LHCN-M2 (cell line): Measurements from ENCODE around the gene METAP1D. TPM values are rescaled to one million over a fixed set of nuclear protein-coding genes. Genes with fewer than 3 reads are reported as not detected.

Experiments used
- DNase-seq: peaks from one replicate; pipeline ENCODE4 v3.0.0-alpha.2; 2012; ENCODE audit warnings: low read depth
- total RNA-seq: library from RNA; depleted of rRNA; stranded (reverse); fragments of >200 nt; gene quantifications from 2 replicates; pipeline ENCODE4 v1.2.3, GENCODE V29; 2014

The METAP1D gene
- total RNA-seq, 1 experiment from 2014 or later, result 8.2 TPM

DNA sequence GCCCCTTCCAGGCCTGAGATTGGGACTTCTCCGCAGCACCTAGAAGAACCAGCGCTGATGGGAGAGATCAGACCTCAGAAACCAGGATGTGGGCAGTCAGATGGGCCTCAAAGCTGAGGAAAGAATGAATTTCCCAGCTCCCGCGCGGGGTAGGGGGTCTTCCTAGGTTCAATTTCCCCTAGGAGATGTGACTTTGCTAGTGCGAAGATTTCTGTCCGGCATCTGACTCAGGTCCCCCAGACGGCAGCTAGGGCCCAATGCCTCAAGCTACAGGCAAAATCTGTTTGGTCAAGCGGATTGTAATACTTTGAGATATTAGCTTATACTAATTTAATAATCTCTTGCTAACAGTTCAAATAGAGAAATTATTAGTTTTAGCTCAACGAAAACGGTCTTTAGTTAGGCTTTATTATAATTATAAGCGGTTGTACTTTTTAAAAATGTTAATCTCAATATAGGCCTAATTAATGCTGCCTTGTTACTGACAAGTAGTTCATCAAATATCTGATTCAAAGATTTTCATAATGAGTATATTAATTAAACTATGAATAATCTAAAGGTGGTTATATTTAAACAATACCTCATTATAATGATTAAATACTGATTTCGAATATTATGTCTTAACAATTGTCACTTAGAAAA is 91.4 kb downstream of the METAP1D start:
- DNase-seq, result no peak

DNA sequence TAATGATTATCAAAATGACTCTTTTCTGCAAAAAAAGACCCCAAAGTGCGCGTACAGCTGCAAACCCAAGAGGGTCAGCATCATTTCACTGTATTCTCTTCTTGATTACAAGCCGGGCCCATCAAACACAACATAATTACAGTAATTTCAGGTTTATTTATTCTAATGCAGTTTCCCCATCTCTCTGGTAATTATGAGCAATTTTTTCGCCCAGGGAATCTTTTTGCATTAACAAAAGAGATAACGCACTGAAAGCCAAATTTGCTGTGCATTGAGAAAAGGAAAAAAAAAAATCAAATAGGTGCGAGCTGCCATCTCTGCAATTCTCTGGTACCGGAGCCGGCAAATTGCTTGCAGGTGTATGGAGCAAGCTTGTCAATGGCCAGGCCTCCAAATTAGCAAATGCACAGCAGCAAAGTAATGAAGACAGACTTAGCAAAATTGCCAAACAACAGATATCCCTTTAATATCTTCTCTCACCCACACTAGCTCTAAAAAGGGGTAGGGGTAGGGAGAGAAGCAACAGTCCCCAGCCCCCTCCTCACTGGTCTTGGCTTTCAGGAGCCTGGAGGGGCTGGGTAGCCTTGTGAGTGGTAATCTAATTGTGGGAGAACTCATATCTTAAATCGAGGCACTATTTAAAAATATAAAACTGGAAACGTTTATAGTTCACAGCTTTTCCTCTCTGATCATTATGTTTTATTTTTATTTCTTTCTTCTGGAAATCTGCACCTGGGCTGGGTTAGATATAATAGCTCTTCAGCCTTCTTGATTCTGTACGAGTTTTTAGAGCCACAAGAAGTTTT is 92.2 kb downstream of the METAP1D start:
- no peak for DNase-seq

DNA sequence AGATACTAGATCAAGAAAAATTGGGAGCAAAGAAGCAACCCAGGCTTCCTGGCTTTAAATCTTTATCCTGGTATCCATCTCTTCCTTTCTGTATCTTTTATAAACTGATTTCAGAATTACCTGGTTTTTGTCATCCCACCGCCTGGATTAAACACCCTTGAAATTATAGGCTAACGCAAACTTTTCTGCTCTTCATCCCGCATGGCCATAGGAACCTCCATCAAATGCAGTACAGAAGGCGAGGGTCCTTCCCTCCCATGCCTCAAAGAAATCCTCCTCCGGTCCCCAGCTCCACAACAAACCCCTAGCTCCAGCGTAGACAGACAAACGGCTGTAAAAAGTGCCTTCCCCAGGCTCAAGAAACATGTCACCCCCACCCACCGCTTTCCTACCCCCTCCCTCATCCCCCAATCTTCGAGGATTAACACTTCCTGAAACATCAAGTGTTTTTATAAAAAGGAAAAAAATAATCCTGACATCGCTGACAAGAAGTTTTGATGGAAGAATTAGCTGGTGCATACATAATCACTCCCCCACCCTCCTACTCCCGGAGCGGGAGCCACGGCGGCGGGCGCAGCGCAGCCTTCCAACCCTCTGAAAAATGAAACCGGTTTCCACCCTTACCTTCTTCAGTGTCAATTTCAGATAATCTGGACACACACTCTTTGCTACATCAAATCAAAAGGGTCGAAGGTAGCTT is 93.1 kb downstream of the METAP1D start:
- DNase-seq, result no peak

DNA sequence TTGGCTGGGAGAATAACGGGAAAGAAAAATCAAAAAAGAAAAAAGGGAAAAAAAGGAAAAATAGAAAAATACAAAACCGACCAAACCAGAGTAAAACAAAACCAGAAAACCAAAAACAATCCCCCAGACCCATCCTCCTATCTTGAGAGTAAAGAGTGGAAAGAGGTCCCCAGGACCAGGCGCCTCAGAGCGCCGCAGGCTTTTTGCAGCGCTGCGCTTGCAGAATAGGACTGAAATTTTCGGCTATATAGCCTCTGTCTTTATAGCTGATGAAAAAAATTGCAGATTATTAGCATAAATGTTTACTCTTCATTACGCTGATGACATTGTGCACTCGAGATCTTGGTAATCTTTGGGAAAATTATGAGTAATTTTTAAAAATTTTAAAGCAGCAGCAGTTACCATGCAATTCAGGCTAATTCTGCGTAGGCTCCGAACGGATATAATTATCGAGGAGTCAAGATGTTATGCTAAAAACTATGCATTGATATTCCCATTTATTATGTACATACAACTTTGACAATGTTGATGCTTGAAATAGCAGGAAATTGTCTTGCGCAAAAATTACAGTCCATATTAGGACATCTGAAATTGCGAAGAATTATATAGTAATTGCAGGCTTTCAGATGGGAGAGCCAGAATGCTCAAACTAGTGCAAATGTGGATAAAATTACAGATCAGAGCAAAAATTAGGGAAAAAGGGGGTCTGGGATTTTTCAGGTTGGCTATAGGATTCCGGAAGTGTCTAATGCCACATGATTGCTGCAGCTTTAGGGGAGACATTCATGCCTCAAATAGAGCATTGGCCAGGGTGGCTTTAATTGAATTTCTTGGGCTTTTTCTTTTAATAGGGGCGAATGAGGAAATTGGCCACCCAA is 93.9 kb downstream of the METAP1D start:
- no peak for DNase-seq

DNA sequence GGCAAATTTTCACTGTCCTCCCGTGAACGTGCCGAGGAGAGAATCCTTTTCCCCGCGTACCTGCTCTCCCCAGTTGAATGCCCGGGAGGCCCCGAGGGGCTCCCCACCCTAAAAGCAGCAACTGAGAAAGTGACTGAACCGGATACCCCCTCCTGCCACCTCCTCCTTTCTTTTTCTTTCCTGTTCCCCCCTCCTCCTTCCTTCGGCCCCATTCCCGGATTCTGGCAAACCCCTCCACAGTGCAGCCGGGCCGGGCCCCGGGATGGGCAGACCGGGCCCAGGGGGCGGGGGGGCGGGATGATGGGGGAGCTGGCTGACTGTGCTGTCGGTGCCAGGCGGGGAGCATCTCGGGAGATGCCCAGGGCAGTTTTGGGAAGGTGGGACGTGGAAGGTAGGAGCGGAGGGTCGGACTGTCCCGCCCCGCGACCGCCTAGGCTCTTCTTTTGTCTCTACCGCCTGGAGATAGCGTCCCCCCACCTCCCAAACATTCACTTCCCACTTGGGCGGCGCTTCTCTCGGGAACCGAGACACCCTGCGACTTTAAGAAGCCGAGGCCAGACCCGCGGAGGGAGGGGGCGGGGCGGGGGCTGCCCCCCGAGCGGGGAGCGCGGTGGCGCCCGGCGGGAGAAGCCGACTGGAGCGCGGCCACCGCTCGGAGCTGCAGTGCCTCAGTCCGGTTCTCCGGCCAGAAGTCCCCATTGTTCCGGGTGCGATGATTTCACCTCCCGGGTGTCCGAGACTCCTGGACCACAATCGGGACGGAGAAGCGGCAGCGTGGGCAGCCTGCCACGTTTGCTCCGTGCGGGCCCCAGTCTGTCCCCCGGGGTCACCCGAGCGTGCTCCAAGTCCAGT is 94.8 kb downstream of the METAP1D start:
- DNase-seq, result peak; percentile 70

DNA sequence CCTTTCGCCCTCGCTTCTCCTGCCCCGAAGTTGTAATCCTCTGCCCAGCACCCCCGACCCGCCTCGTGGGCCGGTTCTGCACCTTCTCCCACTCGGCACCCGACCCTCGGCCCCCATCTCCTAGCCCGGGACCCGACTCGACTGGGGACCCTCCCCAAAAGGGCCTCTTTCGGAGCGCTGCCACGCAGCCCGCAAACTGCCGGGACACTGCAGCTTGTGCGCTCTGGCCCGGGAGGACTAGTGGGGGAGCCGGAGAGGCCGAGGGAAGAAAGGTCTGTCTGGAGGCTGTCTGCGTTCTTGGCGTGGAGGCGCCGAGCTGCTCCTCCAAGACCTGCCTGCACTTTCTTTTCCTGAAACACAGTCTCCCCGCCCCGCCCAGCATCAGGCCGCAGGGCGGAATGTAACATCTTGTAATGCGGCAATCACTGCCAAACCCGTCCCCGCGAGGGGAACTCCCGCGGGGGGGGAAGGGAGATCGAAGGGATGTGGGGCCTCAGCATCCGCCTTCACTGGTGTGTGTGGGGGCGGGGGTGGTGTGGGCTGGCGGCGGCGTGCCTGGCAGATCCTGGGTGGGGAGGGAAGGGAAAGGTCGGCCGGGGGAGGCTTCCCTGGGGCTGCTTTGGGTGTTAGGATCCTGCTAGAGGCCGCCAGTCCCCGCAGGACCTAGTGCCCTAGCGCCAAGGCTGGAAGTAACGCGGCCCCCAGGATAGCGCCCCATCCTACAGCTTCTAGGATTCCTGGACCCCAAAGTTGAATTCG is 95.6 kb downstream of the METAP1D start:
- peak; percentile 75 for DNase-seq

DNA sequence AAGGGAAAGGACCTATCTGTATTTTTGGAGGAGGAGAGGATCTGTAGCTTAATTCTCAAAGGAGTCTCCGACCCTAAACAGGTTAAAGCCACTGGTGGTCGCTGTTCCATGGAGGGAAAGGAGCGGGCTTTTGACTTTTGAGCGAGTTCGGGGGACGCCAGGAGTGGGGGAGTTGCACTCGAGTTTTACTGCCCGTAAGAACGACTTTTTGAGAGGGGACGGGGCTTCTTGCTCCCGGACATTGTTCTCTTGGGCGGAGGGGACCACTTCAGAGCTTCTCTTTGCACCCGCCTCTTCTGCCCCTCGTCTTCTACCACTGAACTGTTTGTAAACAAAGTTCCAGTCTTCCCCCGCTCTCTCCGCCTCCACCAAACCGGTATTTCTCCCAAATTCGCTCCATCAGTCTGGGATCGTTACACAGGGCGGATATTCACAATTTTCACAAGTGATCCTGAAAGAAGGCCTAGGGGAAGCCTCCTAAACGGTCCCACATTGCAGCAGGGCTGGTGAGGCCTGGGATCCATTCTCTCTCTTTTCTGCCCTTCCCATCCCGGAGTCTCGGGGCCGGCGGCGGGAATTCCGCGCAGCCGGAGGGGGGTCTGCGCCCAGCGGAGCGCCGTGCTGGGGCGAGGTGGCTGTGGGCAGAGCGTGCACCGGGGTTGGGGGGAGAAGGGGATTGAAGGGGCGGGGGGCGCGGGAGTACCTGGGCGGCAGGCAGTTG is 96.3 kb downstream of the METAP1D start:
- no peak for DNase-seq

DNA sequence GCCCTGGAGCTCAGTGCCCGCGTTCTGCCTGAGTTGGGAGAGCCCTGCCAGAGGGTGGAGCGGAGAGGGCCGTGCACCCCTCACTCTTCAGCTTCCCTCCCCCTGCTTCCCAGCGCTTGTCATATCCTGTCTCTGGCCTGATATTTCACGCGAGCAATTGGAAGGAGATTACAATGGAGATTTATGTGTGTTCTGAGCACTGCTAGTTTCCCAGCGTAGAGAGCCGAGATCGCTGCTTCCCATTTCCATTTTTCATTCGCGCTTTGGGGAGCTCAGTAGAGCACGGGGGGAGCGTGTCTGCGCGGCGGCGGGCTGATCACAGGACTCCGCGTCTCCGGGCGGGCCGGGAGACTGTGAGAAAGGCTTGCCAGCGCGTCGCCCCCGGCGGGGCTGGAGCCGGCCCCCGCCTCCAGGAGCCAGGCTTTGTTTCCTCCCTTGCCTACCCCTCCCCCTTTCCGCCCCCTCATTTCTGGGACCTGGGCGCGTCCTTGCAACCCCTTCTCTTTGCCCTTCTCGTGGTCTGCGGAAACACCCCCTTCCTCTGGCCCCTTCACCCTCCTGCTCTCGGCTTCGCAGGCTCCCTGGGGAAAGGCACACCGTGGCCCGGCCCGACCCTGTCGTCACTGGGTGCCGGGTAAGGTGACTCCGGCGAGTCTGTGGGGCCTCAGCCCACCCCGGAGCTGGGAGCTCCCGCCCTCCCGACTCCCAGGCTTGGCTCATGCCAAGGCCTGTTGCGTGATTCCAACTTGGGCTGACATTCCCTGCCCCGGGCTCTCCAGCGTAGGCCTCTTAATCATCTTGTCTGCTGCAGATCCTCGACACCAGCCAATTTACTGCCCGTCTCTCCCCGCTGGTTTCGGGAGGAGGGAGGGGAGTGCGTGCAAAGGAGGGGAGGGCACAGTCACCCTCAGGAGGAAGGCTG is 97.1 kb downstream of the METAP1D start:
- DNase-seq, result peak; percentile 51

DNA sequence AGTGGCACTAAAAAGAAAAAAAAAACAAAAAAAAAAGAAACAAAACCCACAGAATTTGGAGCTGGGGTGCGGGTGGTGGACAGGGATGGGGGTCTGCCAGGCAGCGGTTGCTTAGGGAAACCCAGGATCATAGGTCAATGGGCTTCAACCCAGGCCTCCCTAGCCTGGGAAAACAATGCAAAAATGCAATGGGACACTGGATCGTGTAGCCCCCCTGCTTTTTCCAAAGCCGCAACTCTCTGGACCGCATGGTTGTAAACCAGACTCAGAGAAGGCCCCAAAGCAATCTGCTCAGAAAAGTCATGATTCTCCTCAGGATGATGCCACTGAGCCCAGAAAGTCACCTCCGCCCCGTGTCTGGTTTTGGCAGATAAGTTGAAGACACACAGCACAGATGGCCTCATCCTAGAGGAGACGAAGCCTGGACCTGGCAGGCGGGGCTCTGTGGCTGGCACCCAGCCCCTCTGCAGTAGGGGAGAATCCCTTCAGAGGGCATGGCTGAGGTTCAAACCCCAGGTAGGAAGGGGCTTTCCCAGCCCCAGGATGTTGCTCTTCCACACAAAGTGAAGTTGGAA is 97.9 kb downstream of the METAP1D start:
- no peak for DNase-seq

DNA sequence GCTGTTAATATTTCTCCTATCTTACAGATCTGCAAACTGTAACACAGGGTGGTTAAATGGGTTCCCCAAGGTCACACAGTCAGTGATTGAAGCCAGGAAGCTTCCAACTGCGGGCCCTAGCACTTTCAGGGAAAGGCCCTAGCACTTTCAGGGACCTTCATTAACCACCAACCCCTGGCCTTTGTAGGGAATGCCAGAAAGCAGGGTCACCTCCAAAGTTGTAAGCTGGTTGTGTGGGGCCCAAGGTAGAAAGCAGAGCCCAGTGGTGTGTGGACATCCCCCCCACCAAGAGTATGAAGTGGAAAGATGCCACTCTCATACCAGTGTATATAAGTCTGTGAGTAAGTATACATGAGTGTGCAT is 98.5 kb downstream of the METAP1D start:
- no peak for DNase-seq

DNA sequence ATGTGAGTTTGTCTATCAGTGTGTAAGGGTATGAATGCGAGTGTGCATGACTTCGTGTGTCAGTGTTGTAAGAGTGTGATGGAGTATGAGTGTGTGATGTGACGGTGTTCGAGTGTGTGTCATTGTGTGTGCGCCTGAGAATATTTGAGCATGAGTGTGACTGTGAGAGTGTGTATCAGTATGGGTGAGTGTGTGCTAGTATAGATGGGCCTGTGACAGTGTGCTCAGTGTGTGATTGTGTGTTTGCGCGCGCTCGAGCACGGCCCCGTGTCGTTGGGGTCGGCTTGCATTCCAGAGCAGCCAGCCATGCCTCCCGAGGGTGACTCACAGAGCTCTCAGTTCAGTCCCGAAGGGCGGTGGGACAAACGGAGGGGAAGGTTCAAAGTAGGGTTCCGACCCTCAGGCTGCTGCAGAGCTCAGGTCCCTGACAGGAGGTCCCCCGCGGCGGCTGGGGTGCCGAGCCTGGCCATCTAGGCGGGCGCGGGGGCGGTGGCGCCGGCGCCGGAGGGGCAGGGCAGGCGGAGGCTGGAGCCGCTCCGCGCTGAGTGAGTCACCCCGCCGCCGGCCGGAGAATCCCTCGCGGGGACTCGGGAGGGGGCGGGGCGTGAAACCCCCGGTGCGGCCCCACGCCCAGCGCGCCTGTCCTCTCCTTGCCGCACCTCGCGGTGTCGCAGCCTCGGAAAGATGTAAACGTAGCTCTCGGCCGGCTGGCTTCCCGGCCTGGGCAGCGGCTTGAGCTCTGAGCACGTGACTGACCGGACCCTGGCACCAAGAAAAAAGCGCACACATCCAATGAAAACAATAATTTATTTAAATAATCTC is 99.1 kb downstream of the METAP1D start:
- peak; percentile 80 for DNase-seq

DNA sequence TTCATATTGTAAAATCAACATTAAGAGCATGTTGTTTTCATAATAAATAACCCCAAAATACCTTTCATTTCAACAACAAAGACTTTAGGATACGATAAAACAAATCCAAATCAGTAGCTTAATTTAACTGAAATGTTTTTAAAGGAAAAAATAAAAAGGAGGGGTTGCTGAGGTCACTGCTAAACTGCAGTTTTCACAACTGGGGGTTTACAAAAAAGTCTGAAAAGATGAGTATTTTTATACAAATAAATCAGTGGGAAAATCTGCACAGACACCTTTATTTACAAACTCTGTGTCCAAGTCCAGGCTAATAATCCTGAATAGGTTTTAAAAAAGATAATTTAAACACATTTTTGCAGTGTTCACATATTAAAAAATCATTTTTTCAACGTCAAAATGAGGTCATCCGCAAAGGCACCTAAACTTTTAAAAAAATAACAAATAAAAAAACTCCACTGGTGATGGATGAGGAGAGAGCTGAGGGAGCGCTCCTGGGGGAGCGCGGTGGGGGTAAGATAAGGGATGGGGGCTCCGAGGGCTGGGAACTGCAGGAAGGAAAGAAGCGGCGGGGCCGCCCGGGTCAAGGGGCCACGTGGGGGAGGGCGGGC is 99.8 kb downstream of the METAP1D start:
- no peak for DNase-seq

DNA sequence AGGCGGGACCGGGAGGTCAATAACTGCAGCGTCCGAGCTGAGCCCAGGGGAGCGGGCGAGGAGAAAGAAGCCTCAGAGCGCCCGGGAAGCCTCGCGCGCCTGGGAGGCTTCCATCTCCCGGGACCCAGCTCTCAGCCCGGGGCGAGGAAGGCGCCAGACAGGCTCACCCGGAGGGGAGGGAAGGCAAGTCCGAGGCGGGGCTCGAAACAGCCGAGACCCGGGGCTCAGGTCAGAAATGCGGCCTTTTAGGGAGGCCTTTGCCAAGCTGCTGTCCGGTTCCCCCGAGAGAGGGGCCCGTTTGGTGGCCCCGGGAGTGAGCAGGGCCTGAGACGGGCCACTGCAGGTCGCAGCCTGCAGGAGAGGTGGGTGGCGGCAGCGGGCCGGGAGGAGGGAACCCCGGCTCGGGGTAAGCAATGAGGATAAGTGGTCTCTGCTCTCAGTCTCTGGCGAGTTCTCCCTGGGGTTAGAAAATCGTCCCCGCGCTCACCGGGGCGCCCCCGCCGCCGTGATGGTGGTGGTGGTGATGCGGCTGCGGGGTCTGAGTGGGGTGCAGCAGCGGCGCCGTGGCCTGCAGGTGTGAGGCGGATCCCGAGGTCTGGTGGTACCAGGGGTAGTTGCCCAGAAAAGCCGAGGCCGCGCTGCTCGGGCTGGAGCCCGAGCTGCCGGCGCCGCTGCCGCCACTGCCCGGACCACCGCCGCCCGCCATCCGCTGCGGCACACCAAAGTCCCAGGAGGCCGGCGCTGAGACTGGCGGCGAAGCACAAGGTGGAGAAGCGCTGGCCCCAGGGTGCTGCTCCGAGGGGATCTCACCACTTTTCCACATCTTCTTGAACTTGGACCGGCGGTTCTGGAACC is 100.6 kb downstream of the METAP1D start:
- no peak for DNase-seq

DNA sequence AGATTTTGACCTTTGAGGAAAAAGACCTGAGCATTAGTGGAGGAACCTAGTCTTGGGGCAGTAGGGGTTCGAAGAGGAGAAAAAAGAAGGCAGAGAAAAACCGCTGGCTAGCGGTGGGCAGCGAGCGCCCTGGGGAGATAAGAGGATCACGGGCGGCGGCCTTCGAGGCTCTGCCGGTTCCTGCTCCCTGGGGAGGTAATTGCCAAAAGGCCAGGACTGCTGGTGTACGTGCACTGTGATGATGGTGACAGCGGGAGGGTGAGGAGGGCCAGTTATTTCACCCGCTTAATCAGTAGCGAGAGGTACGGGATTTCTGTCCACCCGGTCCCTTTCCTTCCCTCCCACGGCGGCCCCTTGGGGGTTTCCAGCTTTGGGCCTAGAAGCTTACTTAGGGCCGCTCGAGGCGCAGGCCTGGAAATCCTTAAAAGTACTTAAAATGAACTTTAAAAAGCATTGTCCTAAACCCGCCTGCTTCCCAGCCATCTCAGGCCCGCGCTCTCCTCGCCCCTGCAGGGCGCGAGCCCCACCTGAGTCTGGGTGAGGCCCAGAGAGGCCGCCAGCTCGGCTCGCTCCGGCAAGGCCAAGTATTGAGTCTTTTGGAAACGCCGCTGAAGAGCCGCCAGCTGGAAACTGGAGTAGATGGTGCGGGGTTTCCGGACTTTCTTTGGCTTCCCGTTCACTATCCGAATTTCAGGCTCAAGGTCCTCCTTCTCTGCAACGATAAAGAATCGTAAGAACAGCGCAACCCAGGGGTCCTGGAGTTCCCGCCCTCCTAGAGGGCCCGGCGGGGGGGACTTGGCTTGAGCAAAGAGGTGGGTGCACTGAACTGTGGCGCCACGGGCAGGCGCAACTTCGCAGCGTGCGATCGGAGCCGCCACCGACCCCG is 101.4 kb downstream of the METAP1D start:
- DNase-seq, result no peak
